Keratinocyte (primary cell): ENCODE measurements around the gene CD209. TPM values are rescaled to one million over a fixed set of nuclear protein-coding genes. Genes with fewer than 3 reads are reported as not detected.

Source experiments
- DNase-seq: peaks from one replicate; pipeline ENCODE4 v3.0.0-alpha.2; 2011; ENCODE audit warnings: low read depth, missing footprints, low spot score
- FAIRE-seq: peaks from 2 replicates; lab custom pipeline; 2011; peaks lifted over from hg19 to GRCh38; lab: Jason Lieb, UNC
- H2AFZ ChIP-seq: 2 replicates; pipeline ENCODE4 v1.6.0; 2012; ENCODE audit warnings: low read length, control low read depth, inconsistent platforms; ENCODE audit not compliant: control insufficient read depth
- H3K27ac ChIP-seq: 2 replicates; pipeline ENCODE4 v1.5.1; 2011; ENCODE audit warnings: low read length; ENCODE audit not compliant: control insufficient read depth, insufficient read depth
- H3K27me3 ChIP-seq: 3 replicates; pipeline ENCODE4 v1.6.0; 2011; ENCODE audit warnings: low read length; ENCODE audit not compliant: control insufficient read depth, insufficient read depth; ENCODE audit errors: extremely low read depth
- H3K36me3 ChIP-seq, 2 experiments: 2 replicates in 1 of 2; 3 replicates in 1 of 2; pipeline ENCODE4 v1.5.1; 2011; ENCODE audit warnings: low read length in 2 of 2, mild to moderate bottlenecking in 1 of 2; ENCODE audit not compliant: control insufficient read depth in 2 of 2, insufficient read depth in 2 of 2; ENCODE audit errors: extremely low read depth in 1 of 2
- H3K4me1 ChIP-seq: 3 replicates; pipeline ENCODE4 v1.5.1; 2011; ENCODE audit warnings: low read length; ENCODE audit not compliant: control insufficient read depth, insufficient read depth; ENCODE audit errors: extremely low read depth
- H3K4me2 ChIP-seq: 3 replicates; pipeline ENCODE4 v1.6.0; 2011; ENCODE audit warnings: low read depth, low read length; ENCODE audit not compliant: control insufficient read depth, insufficient read depth; ENCODE audit errors: extremely low read depth
- H3K4me3 ChIP-seq, 3 experiments: fragments of 200-600 bp in 1 of 3; sonication (generic) in 1 of 3; 2 replicates in 2 of 3; 3 replicates in 1 of 3; pipeline ENCODE4 v1.5.1; 2011 to 2016; ENCODE audit warnings: low read length in 3 of 3, mild to moderate bottlenecking in 3 of 3, control low read depth in 2 of 3, inconsistent platforms in 1 of 3, low read depth in 1 of 3, mixed read lengths in 1 of 3, mixed run types in 1 of 3, moderate library complexity in 1 of 3; ENCODE audit not compliant: control insufficient read depth in 2 of 3, insufficient read depth in 2 of 3; ENCODE audit errors: extremely low read depth in 1 of 3
- H3K79me2 ChIP-seq: 2 replicates; pipeline ENCODE4 v1.6.0; 2012; ENCODE audit warnings: low read length; ENCODE audit not compliant: control insufficient read depth, insufficient read depth
- H3K9ac ChIP-seq: 3 replicates; pipeline ENCODE4 v1.6.0; 2011; ENCODE audit warnings: low read length; ENCODE audit not compliant: control insufficient read depth, insufficient read depth; ENCODE audit errors: extremely low read depth
- H3K9me1 ChIP-seq: 3 replicates; pipeline ENCODE4 v1.6.0; 2011; ENCODE audit warnings: low read length; ENCODE audit not compliant: control insufficient read depth, insufficient read depth; ENCODE audit errors: extremely low read depth
- H3K9me3 ChIP-seq: 2 replicates; pipeline ENCODE4 v1.5.1; 2012; ENCODE audit warnings: low read depth, low read length; ENCODE audit not compliant: control insufficient read depth
- H4K20me1 ChIP-seq: 3 replicates; pipeline ENCODE4 v1.6.0; 2011; ENCODE audit warnings: low read length; ENCODE audit not compliant: control insufficient read depth, insufficient read depth; ENCODE audit errors: extremely low read depth
- CTCF ChIP-seq, 3 experiments: IDR thresholded peaks in 1 of 3; conservative IDR thresholded peaks in 1 of 3; optimal IDR thresholded peaks in 1 of 3; 2 replicates in 2 of 3; 3 replicates in 1 of 3; pipeline versions ENCODE3 to v1.5.1; 2011; ENCODE audit warnings: low read length in 3 of 3, mild to moderate bottlenecking in 3 of 3, moderate library complexity in 2 of 3, control low read depth in 1 of 3, inconsistent platforms in 1 of 3; ENCODE audit not compliant: insufficient read depth in 2 of 3; ENCODE audit errors: extremely low read depth in 1 of 3
- EZH2 ChIP-seq: IDR thresholded peaks from one replicate; pipeline ENCODE4 v1.6.1; 2012; ENCODE audit warnings: inconsistent platforms, mild to moderate bottlenecking, low read length, moderate library complexity
- dilution Hi-C: fragments of 300-500 bp; cut with MboI; formaldehyde crosslinking; loops from one replicate; pipeline ENCODE4 v1.7.0; 2020; ENCODE audit warnings: low sequenced_read_pairs; ENCODE audit not compliant: extremely low pct_ligation_motif_present
- polyA plus RNA-seq, 5 experiments: library from polyadenylated mRNA; depleted of rRNA in 3 of 5; stranded (reverse) in 3 of 5; stranded (forward) in 1 of 5; unstranded in 1 of 5; fragments of >200 nt; gene quantifications; 1 replicate in 1 of 5; 2 replicates in 3 of 5; 3 replicates in 1 of 5; pipeline versions ENCODE4 v1.2.1 to v1.2.3, GENCODE V29; 2011 to 2012; ENCODE audit warnings: missing spikeins in 2 of 5, low read depth in 1 of 5, low replicate concordance in 1 of 5

The CD209 gene
- polyA plus RNA-seq, 1 donor (not counting 4 experiments of a cell fraction or from before 2014, with no cell fraction given): not detected

DNA sequence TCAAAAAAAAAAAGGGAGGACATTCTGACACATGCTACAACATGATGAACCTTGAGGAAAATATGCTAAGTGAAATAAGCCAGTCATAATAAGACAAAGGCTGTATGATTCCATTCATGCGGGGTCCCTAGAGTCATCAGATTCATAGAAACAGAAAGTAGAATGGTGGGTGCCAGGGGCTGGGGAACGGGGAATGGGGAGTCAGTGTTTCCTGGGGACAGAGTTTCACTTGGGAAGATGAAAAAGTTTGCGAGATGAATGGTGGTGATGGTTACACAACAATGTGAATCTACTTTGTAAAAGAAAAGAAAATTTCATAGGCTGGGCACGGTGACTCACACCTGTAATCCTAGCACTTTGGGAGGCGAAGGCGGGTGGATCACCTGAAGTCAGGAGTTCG is 9.3 kb downstream of the CD209 start:
- H3K9ac ChIP-seq: no peak overlapping the region
- no peak overlapping the region for H3K4me2 ChIP-seq
- FAIRE-seq: no peak
- no peak overlapping the region for H3K27ac ChIP-seq
- DNase-seq: no peak
- H2AFZ ChIP-seq: no peak overlapping the region
- no peaks in the 10 kb centered on the region for H3K4me1 ChIP-seq
- H3K36me3 ChIP-seq: no peaks in the 10 kb centered on the region
- no peak overlapping the region for H3K4me3 ChIP-seq
- H4K20me1 ChIP-seq: no peaks in the 10 kb centered on the region
- H3K9me1 ChIP-seq: no peaks in the 10 kb centered on the region
- peaks cover 4% of the 10 kb centered on the region for H3K27me3 ChIP-seq
- H3K79me2 ChIP-seq: no peaks in the 10 kb centered on the region
- dilution Hi-C loops: no loop called here
- no peaks in the 10 kb centered on the region for H3K9me3 ChIP-seq
- TF ChIP-seq EZH2: no peak
- no peak for TF ChIP-seq CTCF (optimal IDR thresholded peaks at IDR 0.05 in 1 of 3, IDR thresholded peaks at IDR 0.05 in 1 of 3, conservative IDR thresholded peaks at IDR 0.05 in 1 of 3; ENCODE audit: extremely low read depth in 1 of 3, insufficient read depth in 2 of 3, low read length in 3 of 3)

DNA sequence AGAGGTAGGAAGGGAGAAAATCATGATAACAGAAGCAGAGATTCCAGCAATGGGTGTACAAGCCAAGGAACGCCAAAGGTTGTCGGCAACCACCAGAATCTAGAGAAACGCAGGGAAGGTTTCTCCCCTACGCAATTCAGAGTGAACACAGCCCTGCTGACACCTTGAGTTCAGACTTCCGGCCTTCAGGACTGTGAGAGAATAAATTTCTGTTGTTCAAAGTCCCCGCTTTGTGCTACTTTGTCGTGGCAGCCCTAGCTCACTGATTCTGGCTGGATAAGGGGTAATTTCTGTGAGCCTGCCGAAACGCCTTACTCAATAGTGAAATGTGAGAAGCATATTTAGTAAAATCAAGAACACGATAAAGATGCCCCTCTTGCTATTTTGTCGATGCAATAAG is 10.1 kb downstream of the CD209 start:
- Histone ChIP-seq H3K4me3 (no peak overlapping the region), H3K27me3 (peaks cover 7% of the 10 kb centered on the region), H3K9me3 (no peaks in the 10 kb centered on the region), H3K79me2 (no peaks in the 10 kb centered on the region), H3K4me2 (no peak overlapping the region), H3K27ac (no peak overlapping the region), H3K9me1 (no peaks in the 10 kb centered on the region), H3K9ac (no peak overlapping the region), H3K4me1 (no peaks in the 10 kb centered on the region), H2AFZ (no peak overlapping the region), H4K20me1 (no peaks in the 10 kb centered on the region), H3K36me3 (no peaks in the 10 kb centered on the region)
- dilution Hi-C loops: no loop called here
- DNase-seq (no peak), FAIRE-seq (no peak)
- TF ChIP-seq EZH2 (no peak), CTCF (optimal IDR thresholded peaks at IDR 0.05 in 1 of 3, IDR thresholded peaks at IDR 0.05 in 1 of 3, conservative IDR thresholded peaks at IDR 0.05 in 1 of 3; ENCODE audit: extremely low read depth in 1 of 3, insufficient read depth in 2 of 3, low read length in 3 of 3) (no peak)
